Measurements from ENCODE around the gene ZSCAN30. TPM values are rescaled to one million over a fixed set of nuclear protein-coding genes. Genes with fewer than 3 reads are reported as not detected.

Gene ZSCAN30
- total RNA-seq, 3 donors from 2014 or later (not counting 1 experiment from before 2014, with no cell fraction given), result 15.4 to 21.0 (median 16.4) TPM

DNA sequence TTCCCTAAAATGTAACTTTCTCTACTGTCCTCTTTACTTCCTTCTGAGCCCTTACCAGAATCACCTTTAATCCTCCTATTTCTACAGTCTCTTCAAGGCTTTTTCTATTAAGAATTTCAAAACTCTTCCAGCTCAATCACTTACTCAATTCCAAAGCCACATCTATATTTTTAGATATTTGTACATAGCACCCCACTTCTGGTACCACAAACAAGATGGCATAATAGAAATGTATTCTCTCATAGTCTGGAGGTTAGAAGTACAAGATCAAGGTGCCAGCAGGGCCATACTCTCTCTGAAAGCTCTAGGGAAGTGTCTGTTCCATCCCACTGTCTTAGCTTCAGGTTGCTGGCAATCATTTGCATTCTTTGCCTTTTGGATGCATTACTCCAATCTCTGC lies 11.1 kb downstream of the ZSCAN30 start:
- H3K4me1 ChIP-seq (ENCODE audit: control insufficient read depth, insufficient read depth, low read length), result no peaks in the 10 kb centered on the region
- H3K4me1 Mint-ChIP-seq, result peaks cover 0 to 17% of the 10 kb centered on the region in 2 donors
- DNase-seq (no peak), ATAC-seq (no peak)
- intact Hi-C loops (cut with micrococcal nuclease), result no loop called here
- H3K27me3 ChIP-seq (ENCODE audit: control insufficient read depth, insufficient read depth, low read length), result no peaks in the 10 kb centered on the region
- no peak overlapping the region for H3K27ac ChIP-seq (ENCODE audit: low read length)
- H3K4me3 ChIP-seq (ENCODE audit: low read length), result no peak overlapping the region
- H3K9me3 ChIP-seq (ENCODE audit: control insufficient read depth, insufficient read depth, low read length), result no peaks in the 10 kb centered on the region
- H3K36me3 ChIP-seq (ENCODE audit: control insufficient read depth, insufficient read depth, low read length), result peaks cover 4% of the 10 kb centered on the region
- TF ChIP-seq, protein P1, sequence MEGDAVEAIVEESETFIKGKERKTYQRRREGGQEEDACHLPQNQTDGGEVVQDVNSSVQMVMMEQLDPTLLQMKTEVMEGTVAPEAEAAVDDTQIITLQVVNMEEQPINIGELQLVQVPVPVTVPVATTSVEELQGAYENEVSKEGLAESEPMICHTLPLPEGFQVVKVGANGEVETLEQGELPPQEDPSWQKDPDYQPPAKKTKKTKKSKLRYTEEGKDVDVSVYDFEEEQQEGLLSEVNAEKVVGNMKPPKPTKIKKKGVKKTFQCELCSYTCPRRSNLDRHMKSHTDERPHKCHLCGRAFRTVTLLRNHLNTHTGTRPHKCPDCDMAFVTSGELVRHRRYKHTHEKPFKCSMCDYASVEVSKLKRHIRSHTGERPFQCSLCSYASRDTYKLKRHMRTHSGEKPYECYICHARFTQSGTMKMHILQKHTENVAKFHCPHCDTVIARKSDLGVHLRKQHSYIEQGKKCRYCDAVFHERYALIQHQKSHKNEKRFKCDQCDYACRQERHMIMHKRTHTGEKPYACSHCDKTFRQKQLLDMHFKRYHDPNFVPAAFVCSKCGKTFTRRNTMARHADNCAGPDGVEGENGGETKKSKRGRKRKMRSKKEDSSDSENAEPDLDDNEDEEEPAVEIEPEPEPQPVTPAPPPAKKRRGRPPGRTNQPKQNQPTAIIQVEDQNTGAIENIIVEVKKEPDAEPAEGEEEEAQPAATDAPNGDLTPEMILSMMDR (IDR thresholded peaks at IDR 0.05), result no peak
- H3K36me3 Mint-ChIP-seq, result no peaks in the 10 kb centered on the region
- no peak overlapping the region for H3K27ac Mint-ChIP-seq
- no peaks in the 10 kb centered on the region for H3K9me3 Mint-ChIP-seq
- H3K4me3 Mint-ChIP-seq, result no peak overlapping the region
- H3K27me3 Mint-ChIP-seq (ENCODE audit: low read depth in 2 of 2), result no peaks in the 10 kb centered on the region

DNA sequence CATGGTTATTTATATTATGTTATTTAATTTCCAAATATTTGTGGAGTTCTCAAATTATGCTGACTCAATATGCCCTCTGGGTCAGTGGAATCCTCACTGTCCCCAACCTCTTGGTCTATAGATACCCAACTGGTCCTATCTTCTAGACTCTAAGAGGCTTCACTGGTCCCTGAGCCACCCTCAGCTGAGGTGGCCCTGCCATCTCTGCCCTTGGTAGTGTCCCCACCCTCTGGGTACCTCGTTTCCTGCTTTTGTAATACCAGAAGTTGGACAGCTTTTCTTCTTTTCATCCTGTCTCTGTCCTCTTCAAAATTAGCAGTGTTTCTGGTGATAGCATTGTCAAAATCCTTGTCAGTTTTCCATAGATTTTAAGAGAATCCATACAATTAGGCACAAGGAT lies 11.9 kb downstream of the ZSCAN30 start:
- Mint-ChIP-seq H3K4me1 (peaks cover 0 to 17% of the 10 kb centered on the region in 2 donors), H3K36me3 (no peaks in the 10 kb centered on the region), H3K27ac (no peak overlapping the region), H3K27me3 (ENCODE audit: low read depth in 2 of 2) (no peaks in the 10 kb centered on the region), H3K4me3 (no peak overlapping the region), H3K9me3 (no peaks in the 10 kb centered on the region)
- no peaks in the 10 kb centered on the region for H3K4me1 ChIP-seq (ENCODE audit: control insufficient read depth, insufficient read depth, low read length)
- no peaks in the 10 kb centered on the region for H3K36me3 ChIP-seq (ENCODE audit: control insufficient read depth, insufficient read depth, low read length)
- WGBS (ENCODE audit: insufficient coverage), result 61% methylated on average over 1 of the region's 1 CpG
- no peaks in the 10 kb centered on the region for H3K27me3 ChIP-seq (ENCODE audit: control insufficient read depth, insufficient read depth, low read length)
- H3K27ac ChIP-seq (ENCODE audit: low read length), result no peak overlapping the region
- DNase-seq, result no peak
- TF ChIP-seq, protein P1 (IDR thresholded peaks at IDR 0.05), result no peak
- intact Hi-C loops (cut with micrococcal nuclease), result no loop called here
- H3K4me3 ChIP-seq (ENCODE audit: low read length), result no peak overlapping the region
- no peak for ATAC-seq
- no peaks in the 10 kb centered on the region for H3K9me3 ChIP-seq (ENCODE audit: control insufficient read depth, insufficient read depth, low read length)

DNA sequence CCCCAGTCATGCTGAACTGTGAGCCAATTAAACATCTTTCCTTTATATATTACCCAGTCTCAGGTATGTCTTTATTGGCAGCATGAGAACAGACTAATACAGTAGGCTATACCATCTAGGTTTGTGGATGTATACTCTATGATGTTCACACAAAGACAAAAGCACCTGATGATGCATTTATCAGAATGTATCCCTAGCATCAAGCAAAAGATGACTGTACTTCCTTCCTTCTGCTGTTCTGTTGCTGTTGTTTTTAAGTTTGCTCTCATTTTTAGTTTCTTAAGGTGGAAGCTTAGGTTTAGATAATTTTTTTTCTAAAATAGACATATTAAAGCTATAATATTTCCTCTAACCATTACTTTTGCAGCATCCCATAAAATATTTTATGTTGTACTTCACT lies 12.4 kb downstream of the ZSCAN30 start:
- peaks cover 0 to 17% of the 10 kb centered on the region in 2 donors for H3K4me1 Mint-ChIP-seq

DNA sequence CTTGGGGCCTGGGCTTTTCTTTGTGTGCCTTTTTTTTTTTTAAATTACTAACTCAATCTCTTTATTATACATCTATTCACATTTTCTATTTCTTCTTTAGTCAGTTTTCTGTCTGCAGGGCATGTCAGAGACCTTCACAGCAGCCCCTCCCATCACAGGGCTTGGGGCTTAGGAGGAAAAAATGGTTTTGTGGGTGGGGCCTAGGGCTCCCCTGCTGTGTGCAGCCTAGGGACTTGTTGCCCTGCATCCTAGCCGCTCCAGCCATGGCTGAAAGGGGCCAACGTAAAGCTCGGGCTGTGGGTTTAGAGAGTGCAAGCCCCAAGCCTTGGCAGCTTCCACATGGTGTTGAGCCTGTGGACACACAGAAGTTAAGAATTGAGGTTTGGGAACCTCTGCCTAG lies 13.8 kb downstream of the ZSCAN30 start:
- WGBS (ENCODE audit: insufficient coverage), result 97% methylated on average over 3 of the region's 3 CpGs
- Mint-ChIP-seq H3K4me1 (peaks cover 0 to 17% of the 10 kb centered on the region in 2 donors), H3K4me3 (no peak overlapping the region), H3K27ac (no peak overlapping the region), H3K36me3 (no peaks in the 10 kb centered on the region), H3K9me3 (no peaks in the 10 kb centered on the region), H3K27me3 (ENCODE audit: low read depth in 2 of 2) (no peaks in the 10 kb centered on the region)
- Histone ChIP-seq H3K36me3 (ENCODE audit: control insufficient read depth, insufficient read depth, low read length) (no peaks in the 10 kb centered on the region), H3K27me3 (ENCODE audit: control insufficient read depth, insufficient read depth, low read length) (no peaks in the 10 kb centered on the region), H3K9me3 (ENCODE audit: control insufficient read depth, insufficient read depth, low read length) (no peaks in the 10 kb centered on the region), H3K4me3 (ENCODE audit: low read length) (no peak overlapping the region), H3K4me1 (ENCODE audit: control insufficient read depth, insufficient read depth, low read length) (no peaks in the 10 kb centered on the region), H3K27ac (ENCODE audit: low read length) (no peak overlapping the region)
- DNase-seq (no peak), ATAC-seq (no peak)
- TF ChIP-seq, protein P1 (IDR thresholded peaks at IDR 0.05), result no peak
- intact Hi-C loops (cut with micrococcal nuclease), result no loop called here

More for the DNA sequence above, 12.4 kb downstream of the ZSCAN30 start:
- Mint-ChIP-seq H3K27ac (no peak overlapping the region), H3K9me3 (no peaks in the 10 kb centered on the region), H3K4me3 (no peak overlapping the region), H3K36me3 (no peaks in the 10 kb centered on the region), H3K27me3 (ENCODE audit: low read depth in 2 of 2) (no peaks in the 10 kb centered on the region)
- ATAC-seq (no peak), DNase-seq (no peak)
- Histone ChIP-seq H3K4me1 (ENCODE audit: control insufficient read depth, insufficient read depth, low read length) (no peaks in the 10 kb centered on the region), H3K36me3 (ENCODE audit: control insufficient read depth, insufficient read depth, low read length) (no peaks in the 10 kb centered on the region), H3K9me3 (ENCODE audit: control insufficient read depth, insufficient read depth, low read length) (no peaks in the 10 kb centered on the region), H3K4me3 (ENCODE audit: low read length) (no peak overlapping the region), H3K27me3 (ENCODE audit: control insufficient read depth, insufficient read depth, low read length) (no peaks in the 10 kb centered on the region), H3K27ac (ENCODE audit: low read length) (no peak overlapping the region)
- TF ChIP-seq, protein P1 (IDR thresholded peaks at IDR 0.05), result no peak
- intact Hi-C loops (cut with micrococcal nuclease), result no loop called here
